ENCODE data around the gene WNK4.

WNK4 gene

DNA sequence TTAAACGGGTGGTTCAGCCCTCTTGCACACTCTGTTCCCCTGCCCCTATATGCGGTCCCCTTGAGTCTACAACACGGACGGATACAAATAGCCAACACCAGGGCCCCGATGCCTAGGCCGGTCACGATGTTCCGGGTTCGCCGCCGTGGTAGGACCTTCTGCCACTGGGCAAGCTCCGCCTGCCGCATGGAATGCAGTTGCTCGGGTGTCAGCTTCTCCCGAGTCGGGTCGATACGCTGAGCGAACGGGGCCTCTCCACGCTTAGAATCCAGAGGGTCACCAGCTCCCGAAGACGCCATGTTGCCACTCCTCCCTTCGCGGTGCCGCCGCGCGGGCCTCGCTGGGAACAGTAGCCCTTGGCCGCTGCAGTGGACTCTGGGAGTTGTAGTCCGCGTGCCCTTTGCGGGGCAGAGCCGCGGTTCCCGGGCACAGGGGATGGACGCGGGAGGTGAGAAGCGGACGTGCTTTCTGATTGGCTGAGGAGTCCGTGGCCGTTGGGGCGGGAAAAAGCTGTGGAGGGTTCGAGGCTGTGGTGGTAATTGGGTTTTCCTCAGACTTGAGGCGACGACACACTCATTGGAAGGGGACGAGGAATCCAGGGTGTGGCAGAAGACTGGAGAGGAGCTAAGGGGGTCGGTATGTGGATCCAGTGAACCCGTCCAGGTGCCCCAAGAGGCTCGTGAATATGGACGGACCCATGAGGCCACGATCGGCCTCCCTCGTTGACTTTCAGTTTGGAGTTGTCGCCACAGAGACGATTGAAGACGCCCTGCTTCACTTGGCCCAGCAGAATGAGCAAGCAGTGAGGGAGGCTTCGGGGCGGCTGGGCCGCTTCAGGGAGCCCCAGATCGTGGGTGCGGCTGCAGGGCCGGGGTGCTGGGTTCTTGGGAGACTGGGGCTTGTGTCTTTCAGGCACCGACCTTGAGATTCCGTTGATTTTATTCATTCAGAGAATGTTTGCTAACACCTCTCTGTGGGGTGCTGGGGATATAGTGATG is 18.3 kb downstream of the WNK4 start, which contains the start of the genes CNTD1 and COA3:
Gene CNTD1 (plus strand): TSS at position 479 of the 998 bp plus-strand sequence. CDS start 207 bp downstream, at position 686.
Gene COA3 (minus strand): TSS at position 322 of the 998 bp plus-strand sequence. CDS start 23 bp downstream, at position 299.
- peaks cover 18% of the 10 kb centered on the region for H3K27me3 ChIP-seq
- TF ChIP-seq, protein P1, sequence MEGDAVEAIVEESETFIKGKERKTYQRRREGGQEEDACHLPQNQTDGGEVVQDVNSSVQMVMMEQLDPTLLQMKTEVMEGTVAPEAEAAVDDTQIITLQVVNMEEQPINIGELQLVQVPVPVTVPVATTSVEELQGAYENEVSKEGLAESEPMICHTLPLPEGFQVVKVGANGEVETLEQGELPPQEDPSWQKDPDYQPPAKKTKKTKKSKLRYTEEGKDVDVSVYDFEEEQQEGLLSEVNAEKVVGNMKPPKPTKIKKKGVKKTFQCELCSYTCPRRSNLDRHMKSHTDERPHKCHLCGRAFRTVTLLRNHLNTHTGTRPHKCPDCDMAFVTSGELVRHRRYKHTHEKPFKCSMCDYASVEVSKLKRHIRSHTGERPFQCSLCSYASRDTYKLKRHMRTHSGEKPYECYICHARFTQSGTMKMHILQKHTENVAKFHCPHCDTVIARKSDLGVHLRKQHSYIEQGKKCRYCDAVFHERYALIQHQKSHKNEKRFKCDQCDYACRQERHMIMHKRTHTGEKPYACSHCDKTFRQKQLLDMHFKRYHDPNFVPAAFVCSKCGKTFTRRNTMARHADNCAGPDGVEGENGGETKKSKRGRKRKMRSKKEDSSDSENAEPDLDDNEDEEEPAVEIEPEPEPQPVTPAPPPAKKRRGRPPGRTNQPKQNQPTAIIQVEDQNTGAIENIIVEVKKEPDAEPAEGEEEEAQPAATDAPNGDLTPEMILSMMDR (IDR thresholded peaks at IDR 0.05; ENCODE audit: low read depth, low read length), result no peak
- no peaks in the 10 kb centered on the region for H3K36me3 ChIP-seq
- peak; percentile 93 for DNase-seq
- peaks cover 6% of the 10 kb centered on the region for H3K9me3 ChIP-seq
- H3K4me1 ChIP-seq, result no peaks in the 10 kb centered on the region
- H3K4me3 ChIP-seq (ENCODE audit: low read depth, low read length), result peak within 1 kb of the TSS; percentile 95

DNA sequence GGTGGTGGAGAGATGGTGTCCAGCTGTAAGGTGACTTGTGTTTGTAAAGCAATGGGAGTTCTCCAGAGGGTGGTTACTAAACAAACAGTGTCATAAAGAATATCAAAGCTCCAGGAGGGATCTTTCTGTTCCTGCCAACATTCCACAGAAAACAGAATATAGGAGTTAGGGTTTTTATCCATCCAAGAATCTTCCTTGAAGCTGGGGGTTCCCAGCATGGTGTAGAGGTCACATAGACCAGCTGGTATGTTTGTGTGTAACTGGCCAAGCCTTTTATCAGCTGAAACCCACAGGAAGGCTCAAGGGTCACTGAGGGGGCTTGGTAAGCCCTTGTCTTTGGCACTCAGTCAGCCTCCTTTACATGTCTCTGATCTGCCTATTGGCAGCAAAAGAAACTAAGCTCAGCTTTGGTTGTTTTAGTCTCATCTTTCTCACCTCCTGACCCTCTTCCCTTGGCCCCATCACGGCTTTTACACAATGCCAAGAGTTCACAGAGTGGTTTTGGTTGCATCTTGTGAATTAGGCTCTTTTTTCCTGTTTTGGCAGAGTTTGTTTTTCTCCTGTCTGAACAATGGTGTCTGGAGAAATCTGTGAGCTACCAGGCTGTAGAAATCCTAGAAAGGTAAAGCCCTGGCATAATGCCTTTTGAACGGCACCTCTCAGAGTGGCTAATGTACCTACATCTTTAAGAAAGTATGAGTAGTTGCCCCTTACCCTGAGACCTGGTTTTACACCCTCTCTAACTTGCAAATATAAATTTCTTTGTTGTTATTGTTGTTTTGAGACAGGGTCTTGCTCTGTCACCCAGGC is 22.9 kb downstream of the WNK4 start:
- TF ChIP-seq, protein P1 (IDR thresholded peaks at IDR 0.05; ENCODE audit: low read depth, low read length), result no peak
- Histone ChIP-seq H3K4me1 (no peaks in the 10 kb centered on the region), H3K27me3 (peaks cover 25% of the 10 kb centered on the region), H3K36me3 (no peaks in the 10 kb centered on the region), H3K9me3 (peaks cover 6% of the 10 kb centered on the region), H3K4me3 (ENCODE audit: low read depth, low read length) (no peak overlapping the region)
- DNase-seq, result no peak

DNA sequence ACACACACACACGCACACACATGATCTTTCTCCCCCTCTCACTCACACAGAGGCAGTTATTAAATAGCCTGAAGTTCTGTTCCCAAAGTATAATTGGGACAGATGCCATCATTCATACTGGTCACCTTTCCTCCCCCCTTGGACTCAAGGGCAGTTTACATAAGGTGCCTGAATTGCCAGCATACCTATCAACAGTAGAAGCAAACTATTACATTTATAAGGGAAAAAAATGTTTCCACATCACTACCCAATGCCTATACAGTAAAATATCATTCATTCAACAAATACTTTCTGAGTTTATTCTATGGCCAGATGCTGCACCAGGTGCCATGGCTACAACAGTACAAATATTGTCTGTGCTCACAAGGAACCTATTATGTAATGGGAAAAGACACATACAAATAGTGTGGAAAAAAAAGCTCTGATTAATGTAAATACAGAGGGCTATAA is 24.5 kb downstream of the WNK4 start:
- no peak for DNase-seq
- Histone ChIP-seq H3K4me3 (ENCODE audit: low read depth, low read length) (no peak overlapping the region), H3K36me3 (no peaks in the 10 kb centered on the region), H3K4me1 (no peaks in the 10 kb centered on the region), H3K9me3 (no peaks in the 10 kb centered on the region; the same call in 1 of the 2 replicates), H3K27me3 (peaks cover 25% of the 10 kb centered on the region)
- TF ChIP-seq, protein P1 (IDR thresholded peaks at IDR 0.05; ENCODE audit: low read depth, low read length), result no peak

DNA sequence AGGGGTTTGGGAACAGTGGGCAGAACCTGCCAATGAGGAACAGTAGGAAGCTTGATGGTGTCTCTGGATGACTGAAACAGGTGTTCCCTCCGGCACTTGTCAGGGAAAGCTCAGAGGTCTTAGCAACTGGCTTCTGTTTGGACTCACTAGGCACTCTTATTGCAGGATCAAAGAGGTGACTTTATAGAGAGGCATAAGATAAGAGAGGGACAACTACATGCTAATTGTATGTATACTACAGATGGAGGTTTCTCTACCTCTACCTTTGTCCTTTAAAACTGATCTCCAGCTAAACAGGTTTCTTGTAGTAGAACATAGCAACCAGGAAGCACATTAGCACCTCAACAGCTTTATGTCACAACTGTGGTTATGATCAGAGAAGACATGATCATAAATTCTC is 25.8 kb downstream of the WNK4 start:
- Histone ChIP-seq H3K4me1 (no peaks in the 10 kb centered on the region), H3K4me3 (ENCODE audit: low read depth, low read length) (no peak overlapping the region), H3K9me3 (no peaks in the 10 kb centered on the region; the same call in 1 of the 2 replicates), H3K27me3 (peaks cover 21% of the 10 kb centered on the region), H3K36me3 (peaks cover 3% of the 10 kb centered on the region; the same call in 1 of the 2 replicates)
- TF ChIP-seq, protein P1 (IDR thresholded peaks at IDR 0.05; ENCODE audit: low read depth, low read length), result no peak
- DNase-seq, result no peak

DNA sequence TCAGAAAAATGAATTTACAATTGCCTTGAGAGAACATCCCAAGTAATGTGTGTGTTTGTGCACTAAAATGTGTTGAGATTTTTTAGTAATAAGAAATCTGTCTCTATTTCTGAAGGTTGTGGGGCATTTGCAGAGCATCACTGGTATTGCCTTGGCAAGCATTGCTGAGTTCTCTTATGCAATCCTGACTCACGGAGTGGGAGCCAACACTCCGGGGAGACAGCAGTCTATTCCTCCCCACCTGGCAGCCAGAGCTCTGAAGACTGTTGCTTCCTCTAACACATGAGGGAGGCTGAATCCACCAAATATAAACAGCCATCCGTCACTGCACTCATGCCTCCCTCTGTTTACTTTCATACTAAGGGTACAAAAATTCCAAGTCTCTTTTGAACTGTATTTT is 28.8 kb downstream of the WNK4 start:
- TF ChIP-seq, protein P1 (IDR thresholded peaks at IDR 0.05; ENCODE audit: low read depth, low read length), result no peak
- H3K4me3 ChIP-seq (ENCODE audit: low read depth, low read length), result no peak overlapping the region
- peaks cover 10% of the 10 kb centered on the region for H3K36me3 ChIP-seq
- no peak for DNase-seq
- no peaks in the 10 kb centered on the region for H3K4me1 ChIP-seq
- peaks cover 7% of the 10 kb centered on the region for H3K27me3 ChIP-seq
- H3K9me3 ChIP-seq, result no peaks in the 10 kb centered on the region

Measured in BE2C (cell line).